HG03565 (cell line): ENCODE data around the gene STAT5B.

Source experiments
- ATAC-seq: cut with Tn5 transposase; IDR thresholded peaks from one replicate; pipeline ENCODE4 v1.9.1; 2021; ENCODE audit warnings: mild to moderate bottlenecking, moderate library complexity; ENCODE audit not compliant: unreplicated experiment

Gene STAT5B

DNA sequence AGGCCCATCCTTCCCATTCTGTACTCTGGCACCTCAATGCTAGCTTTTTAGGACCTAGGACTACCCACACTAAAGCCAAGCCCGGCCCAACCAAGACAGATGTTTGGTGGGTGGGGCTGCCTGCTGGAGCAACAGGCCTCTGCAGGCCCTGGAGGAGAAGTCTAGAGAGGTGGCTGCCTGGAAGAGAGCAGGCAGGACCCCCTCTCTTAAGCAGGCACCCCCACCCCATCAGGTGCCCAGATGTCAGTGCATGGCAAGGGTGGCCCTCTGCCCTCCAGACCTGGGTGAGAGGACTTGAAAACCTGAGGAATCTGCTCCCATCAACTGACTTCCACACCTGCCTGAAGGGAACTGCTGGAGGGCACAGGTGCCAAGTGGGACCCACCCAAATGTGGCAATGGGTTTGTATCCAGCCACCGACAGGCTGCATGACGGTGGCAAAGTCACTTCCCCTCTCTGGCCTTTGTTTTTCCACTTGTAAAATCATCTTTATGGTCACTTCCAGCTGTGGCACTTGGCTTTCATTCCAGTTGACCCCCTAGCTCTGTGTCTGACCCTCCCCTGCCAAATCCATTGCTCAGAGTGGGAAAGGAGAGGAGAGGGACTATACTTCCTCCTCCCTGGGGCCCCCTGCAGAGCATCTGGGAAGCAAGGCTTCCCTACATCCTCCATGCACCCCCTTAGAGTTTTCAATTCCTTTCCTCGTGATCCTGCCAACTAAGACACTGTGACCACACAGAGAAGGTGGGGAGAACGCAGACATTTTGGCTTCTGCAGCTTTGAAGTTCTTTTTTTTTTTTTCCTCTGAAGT is 10.4 kb upstream of the STAT5B start:
- ATAC-seq: no peak

DNA sequence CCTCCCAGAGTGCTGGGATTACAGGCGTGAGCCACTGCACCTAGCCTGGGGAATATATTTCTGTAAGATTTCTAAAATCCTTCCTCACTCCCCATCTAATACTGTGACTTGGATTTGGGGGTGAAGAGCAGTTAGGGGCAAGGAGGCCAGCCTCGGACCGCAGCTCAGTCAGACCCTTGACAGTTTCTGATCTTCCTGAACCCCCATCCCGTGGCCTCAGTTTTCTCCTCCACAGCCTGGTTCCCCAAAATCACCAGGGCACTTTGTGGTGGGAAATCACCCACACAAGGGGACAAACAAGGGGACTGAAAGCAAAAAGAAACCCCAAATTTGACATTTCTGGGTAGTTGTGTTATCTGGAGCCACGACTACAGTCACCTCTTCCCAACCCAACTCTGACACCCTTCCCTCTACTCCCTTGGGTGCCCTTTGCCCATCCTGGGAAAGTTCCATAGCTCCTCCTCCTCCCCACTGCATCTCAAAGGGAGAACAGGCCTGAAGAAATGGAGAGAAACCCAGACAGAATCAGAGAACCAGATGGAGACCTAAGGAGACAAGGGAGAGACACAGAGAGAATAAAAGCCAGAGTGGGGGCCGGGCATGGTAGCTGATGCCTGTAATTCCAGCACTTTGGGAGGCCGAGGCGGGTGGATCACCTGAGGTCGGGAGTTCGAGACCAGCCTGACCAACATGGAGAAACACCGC is 9.3 kb upstream of the STAT5B start:
- no peak for ATAC-seq

DNA sequence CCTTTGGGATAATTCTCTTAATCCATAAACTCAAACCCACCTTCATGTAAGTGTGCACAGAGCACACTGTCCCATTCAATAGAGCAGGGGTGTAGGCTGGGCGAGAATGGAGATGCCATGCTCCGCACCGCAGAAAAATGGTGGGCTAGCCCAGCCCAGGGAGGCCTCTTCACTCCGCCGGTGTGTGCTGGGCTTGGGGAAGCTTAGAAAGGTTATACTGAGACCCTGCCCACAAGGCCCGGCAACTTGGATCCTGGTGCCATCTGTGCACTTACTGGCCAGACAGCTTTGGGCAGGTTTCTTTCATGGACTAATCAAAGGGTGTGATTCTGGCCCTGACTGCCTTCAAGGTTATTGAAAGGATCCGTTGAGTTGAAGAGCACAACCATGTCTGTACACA is 8.4 kb upstream of the STAT5B start:
- ATAC-seq: no peak

DNA sequence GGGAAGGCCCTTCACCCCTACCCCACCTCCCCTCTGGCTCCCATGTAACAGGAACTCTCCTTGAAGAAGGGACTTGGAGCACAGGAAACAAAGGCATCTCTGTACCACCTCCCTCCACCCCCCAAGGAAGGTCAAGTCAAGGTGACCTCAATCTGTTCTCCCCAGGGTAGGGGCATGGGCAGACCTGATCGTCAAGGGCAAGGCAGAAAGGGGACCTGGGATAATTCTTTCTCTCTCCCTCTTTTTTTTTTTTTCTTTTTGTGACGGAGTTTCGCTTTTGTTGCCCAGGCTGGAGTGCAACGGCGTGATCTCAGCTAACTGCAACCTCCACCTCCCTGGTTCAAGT is 7.8 kb upstream of the STAT5B start:
- ATAC-seq: no peak

DNA sequence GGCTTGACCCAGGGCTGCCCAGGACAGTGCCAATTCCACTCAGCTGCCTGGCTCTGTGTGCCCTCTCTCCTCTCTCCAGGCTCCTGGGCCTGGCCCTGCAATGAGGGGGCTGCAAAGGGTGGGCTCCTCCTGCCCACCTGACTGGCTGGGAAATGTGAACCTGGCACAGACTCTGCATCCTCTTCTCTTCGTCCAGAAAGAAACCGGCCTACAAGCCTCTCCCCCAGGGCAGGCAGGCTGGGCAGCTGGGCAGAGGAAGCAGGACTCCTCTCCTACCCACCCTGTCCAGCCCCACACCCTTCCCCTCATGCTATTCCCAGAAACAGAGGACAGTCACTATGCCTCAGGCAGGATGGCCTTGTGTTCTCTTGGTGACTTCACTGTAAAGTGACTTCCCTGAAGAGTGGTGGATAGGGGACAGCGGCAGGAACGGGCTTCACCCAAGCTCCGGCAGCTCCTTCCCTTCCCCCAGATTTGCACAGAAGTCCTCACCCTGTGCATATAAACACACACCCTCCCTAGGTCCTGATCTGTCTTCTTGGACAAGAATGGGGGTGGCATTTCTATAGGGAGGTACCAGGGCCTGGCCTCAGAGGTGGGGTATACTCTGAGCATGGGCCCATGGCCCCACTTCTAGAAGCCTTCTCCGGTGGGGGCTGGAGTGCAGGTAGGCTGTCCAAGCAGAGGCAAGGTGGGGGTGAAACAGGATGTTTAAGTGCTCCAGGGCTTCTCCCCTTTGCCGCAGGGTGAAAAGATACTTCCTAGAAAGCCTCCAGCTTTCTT is 7.2 kb upstream of the STAT5B start:
- ATAC-seq: no peak

DNA sequence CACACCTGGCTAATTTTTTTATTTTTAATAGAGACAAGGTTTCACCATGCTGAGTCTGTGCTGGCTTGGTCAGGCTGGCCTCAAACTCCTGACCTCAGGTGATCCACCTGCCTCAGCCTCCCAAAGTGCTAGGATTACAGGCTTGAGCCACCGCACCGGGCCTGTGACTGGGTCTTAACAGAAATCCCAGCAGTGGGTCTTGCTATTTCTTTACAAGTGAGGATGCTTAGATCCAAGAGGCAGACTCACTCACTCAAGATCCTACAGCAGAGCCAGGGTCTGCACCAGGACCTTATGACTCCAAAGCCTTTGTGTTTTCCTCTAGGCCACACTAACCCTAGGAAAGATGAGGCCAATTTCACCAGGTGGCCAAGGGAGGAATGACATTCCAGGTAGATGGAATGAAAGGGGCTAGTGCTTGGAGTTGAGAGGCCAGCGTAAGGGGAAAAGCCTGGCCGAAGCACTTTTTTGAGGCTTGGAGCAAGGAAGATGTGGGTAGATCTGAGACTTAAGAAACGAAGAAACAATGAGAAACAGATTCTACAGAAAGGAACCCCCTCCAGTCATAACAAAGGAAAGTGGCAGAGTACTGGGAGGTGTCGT is 6.4 kb upstream of the STAT5B start:
- no peak for ATAC-seq

DNA sequence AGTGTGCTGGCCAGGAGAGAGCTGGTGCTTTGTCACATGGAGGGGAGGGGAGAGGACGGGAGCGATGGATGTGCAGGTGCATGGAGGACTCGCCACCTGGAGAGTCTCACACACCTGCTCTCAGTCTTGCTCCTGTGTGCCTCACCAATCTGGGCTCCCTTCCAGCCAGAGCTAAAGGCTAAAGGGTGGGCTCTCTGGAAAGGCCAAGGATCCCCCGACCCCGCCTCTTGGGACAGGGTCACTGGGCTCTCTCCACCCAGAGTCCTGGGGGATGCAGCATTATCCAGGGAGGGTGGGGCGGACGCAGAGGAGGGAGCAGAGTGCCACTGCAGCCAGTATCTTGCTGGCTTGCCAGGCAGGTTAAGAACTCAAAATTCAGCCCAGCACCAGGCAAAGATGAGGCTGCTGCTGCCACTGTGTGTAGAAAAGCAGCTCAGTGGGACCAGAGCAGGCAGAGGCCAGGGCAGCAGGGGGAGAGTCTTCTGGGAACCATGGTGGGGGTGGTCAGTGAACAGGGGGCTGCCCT is 5.4 kb upstream of the STAT5B start:
- no peak for ATAC-seq

DNA sequence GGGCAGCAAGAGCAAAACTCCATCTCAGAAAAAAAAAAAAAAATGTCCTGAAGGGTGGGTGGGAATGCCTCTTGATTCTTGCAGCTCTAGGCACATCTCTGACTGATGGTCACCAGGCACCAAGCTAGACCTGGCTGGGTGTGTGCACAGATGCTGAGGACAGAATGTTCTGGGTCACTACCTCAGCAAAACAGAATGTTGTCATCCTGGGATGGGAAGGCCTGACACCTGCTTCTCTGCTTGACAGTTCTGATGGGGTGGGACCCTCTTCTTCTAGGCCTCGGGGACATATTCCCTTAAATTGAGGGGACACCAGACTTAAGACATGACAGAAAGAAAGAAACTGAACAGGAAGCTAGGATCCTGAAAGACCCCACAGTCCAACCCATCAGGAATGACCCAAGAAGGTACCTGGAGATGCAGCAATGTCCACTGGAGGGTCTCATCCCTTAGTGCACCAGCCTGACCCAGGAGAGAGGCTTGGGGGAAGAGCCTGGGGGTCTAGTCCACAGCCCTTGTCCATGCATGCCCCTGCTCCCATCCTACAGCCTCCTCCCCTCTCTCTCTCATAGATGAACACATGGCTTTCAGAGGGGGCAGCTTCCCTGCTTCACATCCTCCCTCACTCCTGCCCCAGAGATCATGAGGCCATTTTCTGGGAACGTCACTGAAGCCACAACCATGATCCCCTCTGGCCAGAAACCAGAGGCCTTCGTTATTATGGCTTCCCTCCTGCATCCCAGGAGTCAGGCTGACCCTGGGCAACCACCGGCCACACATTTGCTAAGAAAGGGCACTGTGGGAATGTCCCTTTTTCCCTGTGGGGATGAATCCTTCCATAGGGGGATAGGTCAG is 3.8 kb upstream of the STAT5B start:
- no peak for ATAC-seq

DNA sequence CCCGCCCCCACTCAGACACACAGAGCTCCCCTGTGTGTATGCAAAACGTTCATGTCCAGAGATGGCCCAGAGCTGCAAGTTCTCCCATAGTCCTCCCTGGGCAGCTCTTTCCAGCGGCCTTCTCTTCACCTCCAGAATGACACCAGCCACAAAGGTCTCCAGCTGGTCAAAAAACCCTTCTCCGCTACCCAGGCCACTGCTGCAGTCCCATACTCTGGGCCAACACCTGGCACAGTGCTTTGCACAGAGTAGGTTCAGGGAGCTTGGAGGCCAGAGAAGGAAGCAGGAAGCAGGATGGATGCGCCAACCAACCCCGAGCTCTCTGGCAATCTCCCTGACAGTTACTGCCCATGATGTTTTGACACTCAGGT is 1.1 kb upstream of the STAT5B start:
- no peak for ATAC-seq

DNA sequence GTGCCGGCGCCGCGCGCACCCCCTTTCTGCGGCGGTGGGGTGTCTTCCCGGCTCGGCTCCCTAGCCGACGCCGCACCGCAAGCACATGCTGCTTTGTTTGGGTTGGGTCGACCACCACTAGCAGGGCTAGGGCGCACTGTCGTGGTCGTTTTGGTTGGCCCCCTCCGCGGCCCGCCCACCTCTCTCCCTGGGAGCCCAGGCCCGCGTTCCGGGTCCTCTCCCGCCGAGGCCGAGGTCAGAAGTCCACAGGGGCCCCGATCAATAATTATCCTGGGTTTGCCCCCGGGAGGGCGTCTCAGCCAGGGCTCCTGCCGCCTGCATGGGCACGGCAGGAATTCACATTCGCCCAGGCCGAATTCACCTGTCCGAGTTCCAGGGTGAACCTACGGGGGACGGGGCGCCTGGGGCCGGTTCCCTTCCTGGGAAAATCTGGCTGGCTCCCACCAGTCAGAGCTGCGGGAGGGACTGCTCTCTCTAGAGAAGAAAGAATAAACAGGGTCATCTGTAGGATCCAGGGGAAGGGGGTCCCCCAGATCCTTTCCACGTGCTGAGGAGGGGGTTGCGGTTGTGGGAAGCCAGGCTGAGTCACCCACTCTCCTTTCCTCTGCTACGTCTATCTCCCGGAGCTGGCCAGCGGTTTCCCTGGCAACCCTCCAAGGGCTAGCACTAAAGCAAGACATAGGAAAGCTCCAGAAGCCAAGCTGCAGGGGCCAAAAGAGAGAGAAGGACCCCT is 584 bp upstream of the STAT5B start:
- no peak for ATAC-seq

DNA sequence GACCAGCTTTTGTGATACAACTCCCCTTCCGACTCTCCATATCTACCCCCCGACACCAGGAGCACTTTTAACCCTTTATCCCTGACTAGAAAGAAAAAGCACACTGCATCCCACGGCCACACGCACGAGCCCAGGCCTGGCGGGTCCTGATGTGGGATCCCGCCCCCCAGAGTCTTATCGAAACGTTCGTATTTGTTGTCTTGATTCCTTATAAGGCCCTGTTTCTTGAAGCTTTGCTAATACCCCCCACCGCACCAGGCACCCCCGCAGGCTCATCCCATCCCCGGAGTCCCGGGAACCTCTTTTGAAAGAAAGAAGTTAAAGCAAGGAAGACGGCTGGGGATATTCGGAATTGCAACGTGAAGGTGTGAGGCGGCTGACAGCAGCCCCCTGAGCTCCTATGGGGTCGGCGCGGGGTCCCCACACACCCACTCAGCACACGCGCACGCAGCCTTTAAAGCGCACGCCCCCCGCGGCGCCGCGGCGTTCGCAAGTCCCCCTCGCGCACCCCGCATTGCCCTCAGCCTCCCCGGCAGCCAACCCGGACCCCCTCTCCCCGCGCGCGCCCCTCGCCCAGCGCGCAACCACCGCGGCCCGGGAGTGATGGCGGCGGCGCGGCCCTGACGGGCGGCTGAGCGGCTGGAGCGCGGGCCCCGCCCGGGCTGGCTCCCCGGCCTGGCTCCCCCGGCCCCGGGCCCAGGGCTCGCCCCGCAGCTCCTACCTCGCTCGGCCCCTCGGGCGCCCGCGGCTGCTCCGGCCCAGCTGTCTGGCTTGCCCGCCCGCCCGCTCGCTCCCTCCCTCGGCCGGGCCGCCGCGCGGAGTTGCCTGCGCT is 448 bp downstream of the STAT5B start:
- no peak for ATAC-seq

DNA sequence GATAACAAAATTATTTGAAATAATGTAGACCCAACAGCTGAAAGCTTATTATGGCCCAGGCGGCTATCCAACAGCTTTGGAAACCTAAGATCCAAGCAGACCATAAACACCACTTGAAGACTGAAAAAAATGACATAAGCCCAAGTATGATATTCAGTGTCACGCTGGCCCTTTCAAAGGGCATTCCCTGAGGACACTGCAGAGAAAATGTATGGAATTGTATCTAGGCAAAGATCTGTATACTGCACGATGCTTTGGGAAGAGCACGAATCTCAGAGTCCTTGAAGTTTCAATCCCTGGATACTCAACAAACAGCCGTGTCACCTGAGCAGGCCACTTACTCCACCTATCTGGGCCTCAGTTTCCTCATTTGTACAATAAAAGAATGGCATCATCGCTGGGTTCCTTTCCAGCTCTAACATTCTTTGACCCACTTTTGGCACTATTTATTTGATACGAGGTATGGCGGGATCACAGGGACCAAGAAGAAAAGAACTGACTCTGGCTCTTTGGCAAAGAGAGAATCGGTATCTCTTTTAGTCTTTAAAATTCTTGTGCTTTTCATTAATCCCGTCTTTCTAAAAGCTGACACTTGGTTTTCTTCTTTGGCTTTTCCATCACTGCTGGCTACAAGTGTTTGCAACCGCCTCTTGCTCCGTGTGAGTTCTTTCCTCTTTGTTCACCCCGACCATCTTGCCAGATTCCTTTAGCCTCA is 1.2 kb downstream of the STAT5B start:
- ATAC-seq: no peak

DNA sequence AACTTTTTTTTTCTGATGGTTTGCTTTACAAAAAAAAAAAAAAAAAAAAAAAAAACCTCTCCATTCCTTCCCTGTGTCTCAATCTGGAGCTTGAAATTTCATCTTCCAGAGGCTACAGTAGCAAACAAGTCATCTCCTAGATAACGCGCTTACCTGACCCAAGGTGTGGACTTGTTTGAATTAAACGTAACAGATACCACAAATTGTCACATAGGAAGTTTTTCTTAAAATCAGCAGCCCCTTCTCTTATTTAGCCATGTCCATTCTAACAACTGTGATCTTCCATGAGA is 2.0 kb downstream of the STAT5B start:
- no peak for ATAC-seq

DNA sequence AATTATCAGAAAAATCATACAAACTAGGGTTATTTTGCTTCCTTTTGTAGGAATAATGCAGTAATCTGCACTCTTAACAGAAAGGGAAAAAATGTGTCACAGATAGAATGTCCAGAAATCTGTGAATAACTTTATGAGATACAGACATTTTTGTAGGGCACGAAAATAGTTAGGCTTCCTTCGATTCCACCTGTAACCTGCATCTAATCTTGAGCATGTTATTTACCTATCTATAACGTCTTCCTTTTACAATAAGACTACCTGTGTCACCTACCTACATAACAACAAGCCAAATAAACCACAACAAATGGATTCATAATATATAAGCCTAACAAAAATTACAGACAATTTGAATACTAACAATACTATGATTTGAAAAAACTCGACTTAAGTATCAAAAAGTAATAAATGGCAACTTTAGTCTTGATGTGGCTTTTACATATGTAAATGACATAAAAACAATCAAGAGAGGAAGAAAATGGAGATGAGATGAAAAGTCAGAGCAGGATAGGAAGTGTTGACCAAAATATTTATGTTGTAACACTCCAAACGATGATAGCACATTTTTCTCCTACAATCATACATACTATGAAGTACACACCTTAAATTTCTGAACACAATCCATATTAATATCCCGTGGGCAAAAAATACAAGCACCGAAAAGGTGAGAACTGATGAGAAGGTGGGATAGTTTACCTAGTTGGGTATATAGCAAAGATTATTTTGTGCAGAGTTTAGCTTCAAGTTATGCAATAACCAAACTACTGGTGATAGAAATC is 2.5 kb downstream of the STAT5B start:
- no peak for ATAC-seq

DNA sequence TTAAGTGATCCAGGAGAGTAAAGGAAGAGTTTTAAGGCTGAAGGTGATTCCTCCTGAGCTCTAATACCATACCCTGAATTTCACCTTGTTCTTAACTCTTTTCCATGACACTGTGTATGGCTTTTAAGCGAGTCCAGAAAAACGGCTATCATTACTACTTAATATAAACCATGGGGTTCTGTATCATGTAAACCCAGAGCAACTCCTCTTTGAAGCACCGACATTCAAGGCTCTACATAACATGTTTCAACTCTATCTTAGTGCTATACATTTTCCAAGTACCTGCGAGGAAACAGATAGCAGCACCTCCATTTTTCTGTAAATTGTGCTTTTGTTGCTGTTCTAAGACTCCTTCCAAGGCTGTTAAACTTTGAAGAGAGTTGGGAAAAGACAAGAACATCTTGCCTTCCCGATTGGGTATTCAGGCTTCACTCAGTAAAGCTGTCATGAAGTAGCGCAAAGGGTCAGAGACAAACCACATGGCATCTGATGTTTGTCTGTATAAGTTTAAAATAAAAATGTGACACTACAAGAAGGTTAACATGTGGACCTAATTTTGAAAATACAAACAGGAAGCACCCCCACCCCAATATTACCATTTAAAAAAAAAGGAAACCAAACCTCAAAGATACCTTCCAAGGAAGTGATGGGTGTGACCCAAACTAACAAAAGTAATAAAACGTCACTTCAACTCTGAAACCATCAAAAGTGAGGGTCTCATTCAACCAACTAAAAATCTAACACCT is 3.9 kb downstream of the STAT5B start:
- no peak for ATAC-seq

DNA sequence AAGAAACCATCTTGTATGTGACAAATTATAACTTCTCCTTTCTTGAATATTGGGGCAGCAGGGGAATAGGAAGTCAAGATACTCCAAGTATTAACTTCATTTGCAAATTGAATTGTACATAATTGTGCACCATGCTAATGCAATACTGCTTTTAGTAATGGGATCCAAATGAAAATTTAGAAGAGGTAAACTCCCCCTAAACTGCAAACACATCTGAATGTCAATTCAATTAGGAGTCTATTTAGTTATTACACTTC is 4.5 kb downstream of the STAT5B start:
- ATAC-seq: no peak
